IPS-15b (cell line): ENCODE measurements around the gene IL17C.
A peak's percentile ranks its signal among the peaks of the same experiment; 100 is the strongest.
"Not testable (repeated sequence)": the region's sequence is repeated elsewhere in the genome, so short reads cannot be mapped to it uniquely, and the experiment has no call there.

Source experiments
- H3K27me3 ChIP-seq: one replicate; pipeline ENCODE4 v1.6.1; 2013; ENCODE audit warnings: low read length; ENCODE audit not compliant: control insufficient read depth, insufficient read depth
- H3K36me3 ChIP-seq: one replicate; pipeline ENCODE4 v1.6.1; 2013; ENCODE audit warnings: low read length; ENCODE audit not compliant: control insufficient read depth, insufficient read depth
- H3K4me1 ChIP-seq: one replicate; pipeline ENCODE4 v1.6.1; 2013; ENCODE audit warnings: mild to moderate bottlenecking, low read length; ENCODE audit not compliant: control insufficient read depth, insufficient read depth
- H3K4me3 ChIP-seq: one replicate; pipeline ENCODE4 v1.5.1; 2013; ENCODE audit warnings: low read depth, low read length
- H3K9ac ChIP-seq: one replicate; pipeline ENCODE4 v1.6.1; 2013; ENCODE audit warnings: low read depth, mild to moderate bottlenecking, low read length
- H3K9me3 ChIP-seq: one replicate; pipeline ENCODE4 v1.6.1; 2013; ENCODE audit warnings: mild to moderate bottlenecking, low read length; ENCODE audit not compliant: control insufficient read depth, insufficient read depth

IL17C gene

GRCh38 chr16:88599092-88599733, 39.2 kb upstream of the IL17C start:
- H3K4me3 ChIP-seq = no peak overlapping the region
- H3K36me3 ChIP-seq = peaks cover 37% of the 10 kb centered on the region
- H3K27me3 ChIP-seq = no peaks in the 10 kb centered on the region
- no peaks in the 10 kb centered on the region for H3K9me3 ChIP-seq
- H3K9ac ChIP-seq = no peak overlapping the region
- no peaks in the 10 kb centered on the region for H3K4me1 ChIP-seq

- no peak overlapping the region for H3K4me3 ChIP-seq
- H3K9ac ChIP-seq = no peak overlapping the region
- H3K36me3 ChIP-seq = peaks cover 41% of the 10 kb centered on the region
- H3K27me3 ChIP-seq = no peaks in the 10 kb centered on the region
- H3K9me3 ChIP-seq = no peaks in the 10 kb centered on the region
- no peaks in the 10 kb centered on the region for H3K4me1 ChIP-seq
These were observed 38.4 kb upstream of the IL17C start for GRCh38 chr16:88599825-88600538.

GRCh38 chr16:88600539-88600896, 37.9 kb upstream of the IL17C start:
- Histone ChIP-seq H3K9me3 (no peaks in the 10 kb centered on the region), H3K36me3 (peaks cover 44% of the 10 kb centered on the region), H3K9ac (no peak overlapping the region), H3K4me3 (no peak overlapping the region), H3K27me3 (no peaks in the 10 kb centered on the region), H3K4me1 (no peaks in the 10 kb centered on the region)

GRCh38 chr16:88601313-88602036, 36.9 kb upstream of the IL17C start:
- no peaks in the 10 kb centered on the region for H3K4me1 ChIP-seq
- H3K36me3 ChIP-seq = peaks cover 46% of the 10 kb centered on the region
- no peaks in the 10 kb centered on the region for H3K27me3 ChIP-seq
- no peaks in the 10 kb centered on the region for H3K9me3 ChIP-seq
- H3K9ac ChIP-seq = no peak overlapping the region
- H3K4me3 ChIP-seq = no peak overlapping the region

- H3K36me3 ChIP-seq = peaks cover 48% of the 10 kb centered on the region
- no peaks in the 10 kb centered on the region for H3K27me3 ChIP-seq
- no peaks in the 10 kb centered on the region for H3K9me3 ChIP-seq
- H3K4me3 ChIP-seq = no peak overlapping the region
- no peak overlapping the region for H3K9ac ChIP-seq
- H3K4me1 ChIP-seq = no peaks in the 10 kb centered on the region
These were observed 36.3 kb upstream of the IL17C start for GRCh38 chr16:88602091-88602490.

GRCh38 chr16:88605186-88606147, 32.9 kb upstream of the IL17C start:
- no peak overlapping the region for H3K4me3 ChIP-seq
- H3K27me3 ChIP-seq = no peaks in the 10 kb centered on the region
- H3K36me3 ChIP-seq = peaks cover 30% of the 10 kb centered on the region
- no peaks in the 10 kb centered on the region for H3K9me3 ChIP-seq
- no peak overlapping the region for H3K9ac ChIP-seq
- no peaks in the 10 kb centered on the region for H3K4me1 ChIP-seq

- no peak overlapping the region for H3K4me3 ChIP-seq
- no peaks in the 10 kb centered on the region for H3K27me3 ChIP-seq
- no peaks in the 10 kb centered on the region for H3K9me3 ChIP-seq
- H3K36me3 ChIP-seq = peaks cover 25% of the 10 kb centered on the region
- no peak overlapping the region for H3K9ac ChIP-seq
- peaks cover 4% of the 10 kb centered on the region for H3K4me1 ChIP-seq
These were observed 32.1 kb upstream of the IL17C start for GRCh38 chr16:88606148-88606757.

- Histone ChIP-seq H3K9me3 (no peaks in the 10 kb centered on the region), H3K27me3 (no peaks in the 10 kb centered on the region), H3K9ac (no peak overlapping the region), H3K36me3 (peaks cover 15% of the 10 kb centered on the region), H3K4me3 (no peak overlapping the region), H3K4me1 (peaks cover 4% of the 10 kb centered on the region)
These were observed 30.3 kb upstream of the IL17C start for GRCh38 chr16:88608076-88608475.

GRCh38 chr16:88609426-88609825, 28.9 kb upstream of the IL17C start:
- not testable (repeated sequence) for H3K4me3 ChIP-seq, H3K4me1 ChIP-seq, H3K9ac ChIP-seq, H3K27me3 ChIP-seq, H3K9me3 ChIP-seq
- H3K36me3 ChIP-seq = peaks cover 19% of the 10 kb centered on the region

GRCh38 chr16:88610080-88610479, 28.3 kb upstream of the IL17C start:
- Histone ChIP-seq H3K27me3 (no peaks in the 10 kb centered on the region), H3K9ac (peak overlapping the region; percentile 47), H3K4me1 (peaks cover 4% of the 10 kb centered on the region), H3K9me3 (no peaks in the 10 kb centered on the region), H3K36me3 (peaks cover 18% of the 10 kb centered on the region), H3K4me3 (no peak overlapping the region)
